IgD-negative memory B cell (primary cell): ENCODE data around the gene SSTR3. TPM values are rescaled to one million over a fixed set of nuclear protein-coding genes. Genes with fewer than 3 reads are reported as not detected.
A peak's percentile ranks its signal among the peaks of the same experiment; 100 is the strongest.
"Not testable (repeated sequence)": the region's sequence is repeated elsewhere in the genome, so short reads cannot be mapped to it uniquely, and the experiment has no call there.

Source experiments
- H3K27ac Mint-ChIP-seq, 3 donors: one replicate each; pipeline ENCODE4 v1.8.0; 2020 to 2022; ENCODE audit warnings: mild to moderate bottlenecking in 3 of 3, mixed read lengths in 3 of 3, moderate library complexity in 1 of 3
- H3K27me3 Mint-ChIP-seq: one replicate; pipeline ENCODE4 v1.8.0; 2021; ENCODE audit warnings: mixed read lengths
- H3K36me3 Mint-ChIP-seq: one replicate; pipeline ENCODE4 v1.8.0; 2020; ENCODE audit warnings: mild to moderate bottlenecking, mixed read lengths
- H3K4me1 Mint-ChIP-seq, 3 donors: one replicate each; pipeline ENCODE4 v1.8.0; 2020 to 2022; ENCODE audit warnings: mixed read lengths in 3 of 3, mild to moderate bottlenecking in 1 of 3
- H3K4me3 Mint-ChIP-seq, 4 donors: one replicate each; pipeline ENCODE4 v1.8.0; 2020 to 2022; ENCODE audit warnings: mild to moderate bottlenecking in 4 of 4, mixed read lengths in 4 of 4, moderate library complexity in 3 of 4
- H3K9me3 Mint-ChIP-seq, 3 donors: one replicate each; pipeline ENCODE4 v1.8.0; 2020 to 2021; ENCODE audit warnings: mixed read lengths in 3 of 3, mild to moderate bottlenecking in 1 of 3
- polyA plus RNA-seq: library from polyadenylated mRNA; unstranded; fragments of 300-500 nt; fragmentation: Illumina TruSeq; gene quantifications from one replicate; pipeline ENCODE4 v1.2.3, GENCODE V29; 2021

SSTR3 gene
- polyA plus RNA-seq, 1 donor from 2014 or later: 0.95 TPM

GRCh38 chr22:37172266-37173245, 39.7 kb downstream of the SSTR3 start:
- H3K27ac Mint-ChIP-seq: peak overlapping the region in 1 of 3 donors; percentile 90
- H3K36me3 Mint-ChIP-seq: peaks cover 2% of the 10 kb centered on the region
- no peaks in the 10 kb centered on the region for H3K9me3 Mint-ChIP-seq
- peaks cover 11 to 15% (median 11%) of the 10 kb centered on the region in 3 donors for H3K4me1 Mint-ChIP-seq
- H3K4me3 Mint-ChIP-seq: no peak overlapping the region
- H3K27me3 Mint-ChIP-seq: peaks cover 11% of the 10 kb centered on the region

- H3K27me3 Mint-ChIP-seq: peaks cover 11% of the 10 kb centered on the region
- H3K4me3 Mint-ChIP-seq: no peak overlapping the region
- H3K9me3 Mint-ChIP-seq: no peaks in the 10 kb centered on the region
- H3K27ac Mint-ChIP-seq: no peak overlapping the region
- peaks cover under 1% of the 10 kb centered on the region for H3K36me3 Mint-ChIP-seq
- H3K4me1 Mint-ChIP-seq: peaks cover 6 to 15% (median 10%) of the 10 kb centered on the region in 3 donors
These were observed 40.6 kb downstream of the SSTR3 start for GRCh38 chr22:37171662-37172061.

- H3K36me3 Mint-ChIP-seq, H3K27me3 Mint-ChIP-seq, H3K27ac Mint-ChIP-seq, H3K9me3 Mint-ChIP-seq: not testable (repeated sequence)
- Mint-ChIP-seq H3K4me1 (peaks cover 5 to 12% (median 10%) of the 10 kb centered on the region in 3 donors), H3K4me3 (peak overlapping the region in 1 of 4 donors; percentile 8)
These were observed 41.4 kb downstream of the SSTR3 start for GRCh38 chr22:37170689-37171405.

- H3K4me3 Mint-ChIP-seq: peak overlapping the region in 1 of 4 donors; percentile 43
- H3K27me3 Mint-ChIP-seq: peaks cover 2% of the 10 kb centered on the region
- peaks cover 5 to 12% (median 11%) of the 10 kb centered on the region in 3 donors for H3K4me1 Mint-ChIP-seq
- H3K27ac Mint-ChIP-seq: peak overlapping the region in 1 of 3 donors; percentile 59
- no peaks in the 10 kb centered on the region for H3K9me3 Mint-ChIP-seq
- no peaks in the 10 kb centered on the region for H3K36me3 Mint-ChIP-seq
These were observed 42.2 kb downstream of the SSTR3 start for GRCh38 chr22:37169947-37170688.

- Mint-ChIP-seq H3K9me3 (no peaks in the 10 kb centered on the region), H3K27me3 (peaks cover 3% of the 10 kb centered on the region), H3K36me3 (no peaks in the 10 kb centered on the region), H3K27ac (no peak overlapping the region), H3K4me3 (no peak overlapping the region), H3K4me1 (peaks cover 8 to 16% (median 14%) of the 10 kb centered on the region in 3 donors)
These were observed 42.9 kb downstream of the SSTR3 start for GRCh38 chr22:37169406-37169805.

- Mint-ChIP-seq H3K4me3 (peak overlapping the region in 2 of 4 donors; percentile 18 to 23), H3K27me3 (peaks cover 2% of the 10 kb centered on the region), H3K36me3 (no peaks in the 10 kb centered on the region), H3K4me1 (peaks cover 9 to 25% (median 20%) of the 10 kb centered on the region in 3 donors), H3K9me3 (no peaks in the 10 kb centered on the region), H3K27ac (peak overlapping the region in 1 of 3 donors; percentile 5)
These were observed 44.2 kb downstream of the SSTR3 start for GRCh38 chr22:37167981-37168647.

- Mint-ChIP-seq H3K27ac (peak overlapping the region in 1 of 3 donors; percentile 5), H3K27me3 (peaks cover 2% of the 10 kb centered on the region), H3K9me3 (no peaks in the 10 kb centered on the region), H3K4me3 (peak overlapping the region in 3 of 4 donors; percentile 18 to 54 (median 23)), H3K4me1 (peaks cover 13 to 33% (median 28%) of the 10 kb centered on the region in 3 donors), H3K36me3 (no peaks in the 10 kb centered on the region)
These were observed 44.9 kb downstream of the SSTR3 start for GRCh38 chr22:37167176-37167980.

GRCh38 chr22:37166675-37167066, 45.6 kb downstream of the SSTR3 start:
- Mint-ChIP-seq H3K4me3 (peak overlapping the region in 3 of 4 donors; percentile 8 to 86 (median 78)), H3K27me3 (peaks cover 2% of the 10 kb centered on the region), H3K9me3 (no peaks in the 10 kb centered on the region), H3K4me1 (peaks cover 19 to 34% (median 33%) of the 10 kb centered on the region in 3 donors), H3K36me3 (no peaks in the 10 kb centered on the region), H3K27ac (no peak overlapping the region)

- H3K4me1 Mint-ChIP-seq: peaks cover 19 to 34% (median 33%) of the 10 kb centered on the region in 3 donors
- H3K4me3 Mint-ChIP-seq: peak overlapping the region in 3 of 4 donors; percentile 8 to 86 (median 78)
- H3K27ac Mint-ChIP-seq: no peak overlapping the region
- H3K9me3 Mint-ChIP-seq: no peaks in the 10 kb centered on the region
- no peaks in the 10 kb centered on the region for H3K36me3 Mint-ChIP-seq
- peaks cover 2% of the 10 kb centered on the region for H3K27me3 Mint-ChIP-seq
These were observed 46.2 kb downstream of the SSTR3 start for GRCh38 chr22:37165940-37166674.

- Mint-ChIP-seq H3K9me3 (no peaks in the 10 kb centered on the region), H3K4me3 (peak overlapping the region in 1 of 4 donors; percentile 37), H3K36me3 (no peaks in the 10 kb centered on the region), H3K4me1 (peaks cover 23 to 34% (median 33%) of the 10 kb centered on the region in 3 donors), H3K27me3 (peaks cover 2% of the 10 kb centered on the region), H3K27ac (peak overlapping the region in 1 of 3 donors; percentile 68)
These were observed 47.2 kb downstream of the SSTR3 start for GRCh38 chr22:37165066-37165465.

- Mint-ChIP-seq H3K9me3 (no peaks in the 10 kb centered on the region), H3K27me3 (peaks cover 2% of the 10 kb centered on the region), H3K36me3 (no peaks in the 10 kb centered on the region), H3K4me3 (peak overlapping the region in 2 of 4 donors; percentile 3 to 55), H3K27ac (peak overlapping the region in 2 of 3 donors; percentile 68 to 91), H3K4me1 (peaks cover 27 to 34% (median 33%) of the 10 kb centered on the region in 3 donors)
These were observed 47.8 kb downstream of the SSTR3 start for GRCh38 chr22:37164505-37164887.

- Mint-ChIP-seq H3K27ac (peak overlapping the region in 1 of 3 donors; percentile 91), H3K4me3 (peak overlapping the region in 3 of 4 donors; percentile 31 to 78 (median 55)), H3K4me1 (peaks cover 32 to 35% (median 34%) of the 10 kb centered on the region in 3 donors), H3K9me3 (no peaks in the 10 kb centered on the region), H3K27me3 (peaks cover 2% of the 10 kb centered on the region), H3K36me3 (no peaks in the 10 kb centered on the region)
These were observed 48.4 kb downstream of the SSTR3 start for GRCh38 chr22:37163575-37164504.
